PC-9 (cell line): Measurements from ENCODE around the gene CNTNAP2.

ENCODE experiments used
- CTCF ChIP-seq: fragments of 200-600 bp; sonication (generic); conservative IDR thresholded peaks from 2 replicates; pipeline ENCODE4 v1.6.1; 2017; ENCODE audit warnings: mixed run types, antibody characterized with exemption, mild to moderate bottlenecking, moderate library complexity
- EZH2 ChIP-seq: fragments of 200-600 bp; sonication (generic); IDR thresholded peaks from 2 replicates; pipeline ENCODE4 v1.8.0; 2017; ENCODE audit warnings: antibody characterized with exemption, low read depth

DNA sequence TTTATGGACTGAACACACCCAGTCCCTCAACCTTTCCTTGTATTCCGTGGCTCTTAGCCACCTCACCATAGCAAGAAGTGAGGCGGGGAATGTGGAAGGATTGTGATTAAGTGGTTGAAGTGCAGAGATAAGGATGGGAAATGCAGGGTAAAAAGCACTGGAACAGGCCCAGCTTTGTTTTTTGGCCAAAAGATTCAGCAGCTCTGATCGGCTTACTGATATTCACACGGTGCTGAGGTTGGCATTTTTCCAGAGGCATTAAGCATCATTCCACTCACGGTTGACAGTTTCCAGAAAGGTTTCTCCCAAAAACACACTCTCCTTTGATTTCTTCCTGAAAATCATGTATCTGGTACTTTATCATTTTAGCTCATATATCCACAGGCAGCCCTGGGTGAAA lies 544.2 kb downstream of the CNTNAP2 start:
- no peak for TF ChIP-seq CTCF
- no peak for TF ChIP-seq EZH2
